Mesenchymal stem cell (in vitro differentiated cells and primary cell): Measurements from ENCODE around the gene ZNF750. TPM values are rescaled to one million over a fixed set of nuclear protein-coding genes. Genes with fewer than 3 reads are reported as not detected.

Experiments
- DNase-seq: peaks from one replicate; pipeline ENCODE4 v3.0.0-alpha.2; 2013
- H2AFZ ChIP-seq: one replicate; pipeline ENCODE4 v1.6.1; 2013; ENCODE audit warnings: low read depth, mild to moderate bottlenecking, control low read depth, inconsistent platforms, low read length, moderate library complexity
- H2AK5ac ChIP-seq: 2 replicates; pipeline ENCODE4 v1.6.1; 2013; ENCODE audit warnings: low read length, moderate library complexity, mild to moderate bottlenecking, inconsistent platforms; ENCODE audit not compliant: severe bottlenecking
- H2BK120ac ChIP-seq: one replicate; pipeline ENCODE4 v1.6.1; 2013; ENCODE audit warnings: low read depth, mild to moderate bottlenecking, inconsistent platforms, low read length, moderate library complexity
- H2BK12ac ChIP-seq, 2 experiments: one replicate each; pipeline ENCODE4 v1.6.1; 2013; ENCODE audit warnings: inconsistent platforms in 2 of 2, low read length in 2 of 2, mild to moderate bottlenecking in 2 of 2, moderate library complexity in 2 of 2, control low read depth in 1 of 2
- H2BK15ac ChIP-seq: one replicate; pipeline ENCODE4 v1.6.1; 2013; ENCODE audit warnings: mild to moderate bottlenecking, low read depth, inconsistent platforms; ENCODE audit not compliant: poor library complexity, severe bottlenecking
- H2BK5ac ChIP-seq: 2 replicates; pipeline ENCODE4 v1.6.1; 2013; ENCODE audit warnings: low read depth, mild to moderate bottlenecking, low read length, control low read depth, inconsistent platforms; ENCODE audit not compliant: poor library complexity, severe bottlenecking
- H3K14ac ChIP-seq, 2 experiments: one replicate each; pipeline ENCODE4 v1.6.1; 2013; ENCODE audit warnings: inconsistent platforms in 2 of 2, low read length in 2 of 2, control low read depth in 1 of 2, mild to moderate bottlenecking in 1 of 2, moderate library complexity in 1 of 2
- H3K18ac ChIP-seq, 2 experiments: one replicate each; pipeline ENCODE4 v1.6.1; 2013; ENCODE audit warnings: inconsistent platforms in 2 of 2, low read length in 2 of 2, control low read depth in 1 of 2, low read depth in 1 of 2, mild to moderate bottlenecking in 1 of 2
- H3K23ac ChIP-seq, 2 experiments: one replicate each; pipeline ENCODE4 v1.6.1; 2013; ENCODE audit warnings: inconsistent platforms in 2 of 2, low read length in 2 of 2, mild to moderate bottlenecking in 2 of 2, moderate library complexity in 2 of 2, control low read depth in 1 of 2
- H3K27ac ChIP-seq: 2 replicates; pipeline ENCODE4 v1.5.1; 2013; ENCODE audit warnings: mild to moderate bottlenecking, moderate library complexity, low read length, control low read depth, inconsistent platforms; ENCODE audit not compliant: poor library complexity, severe bottlenecking
- H3K27me3 ChIP-seq, 2 experiments: 2 replicates each; pipeline versions ENCODE4 v1.6.1 to v1.7.0; 2013; ENCODE audit warnings: low read length in 2 of 2, mild to moderate bottlenecking in 2 of 2, moderate library complexity in 2 of 2, control low read depth in 1 of 2, inconsistent platforms in 1 of 2; ENCODE audit not compliant: control insufficient read depth in 1 of 2, insufficient read depth in 1 of 2
- H3K36me3 ChIP-seq, 2 experiments: 2 replicates each; pipeline versions ENCODE4 v1.6.1 to v1.7.0; 2013; ENCODE audit warnings: low read length in 2 of 2, control low read depth in 1 of 2, inconsistent platforms in 1 of 2, low read depth in 1 of 2, mild to moderate bottlenecking in 1 of 2; ENCODE audit not compliant: insufficient read depth in 2 of 2, control insufficient read depth in 1 of 2
- H3K4ac ChIP-seq, 2 experiments: one replicate each; pipeline ENCODE4 v1.6.1; 2013; ENCODE audit warnings: inconsistent platforms in 2 of 2, low read length in 2 of 2, mild to moderate bottlenecking in 2 of 2, moderate library complexity in 2 of 2, control low read depth in 1 of 2, low read depth in 1 of 2
- H3K4me1 ChIP-seq: 2 replicates; pipeline ENCODE4 v1.6.1; 2013; ENCODE audit warnings: low read depth, low read length, control low read depth; ENCODE audit not compliant: control insufficient read depth, insufficient read depth
- H3K4me2 ChIP-seq: 2 replicates; pipeline ENCODE4 v1.6.1; 2013; ENCODE audit warnings: low read length, mild to moderate bottlenecking, inconsistent platforms; ENCODE audit not compliant: poor library complexity, severe bottlenecking
- H3K4me3 ChIP-seq, 2 experiments: 2 replicates each; pipeline versions ENCODE4 v1.5.1 to v1.7.0; 2013; ENCODE audit warnings: low read length in 2 of 2, mild to moderate bottlenecking in 2 of 2, control low read depth in 1 of 2, low read depth in 1 of 2; ENCODE audit not compliant: insufficient read depth in 1 of 2
- H3K79me1 ChIP-seq: replicated peaks from 2 replicates; pipeline ENCODE4 v1.6.1; 2013; ENCODE audit warnings: mild to moderate bottlenecking, control low read depth, low read length, inconsistent platforms; ENCODE audit not compliant: poor library complexity, severe bottlenecking
- H3K9ac ChIP-seq: 2 replicates; pipeline ENCODE4 v1.7.0; 2013; ENCODE audit warnings: mild to moderate bottlenecking, low read length, moderate library complexity
- H3K9me3 ChIP-seq: 2 replicates; pipeline ENCODE4 v1.7.0; 2013; ENCODE audit warnings: mild to moderate bottlenecking, low read length; ENCODE audit not compliant: control insufficient read depth
- H4K8ac ChIP-seq: one replicate; pipeline ENCODE4 v1.6.1; 2013; ENCODE audit warnings: inconsistent platforms, mild to moderate bottlenecking, low read length, moderate library complexity
- H4K91ac ChIP-seq: one replicate; pipeline ENCODE4 v1.6.1; 2013; ENCODE audit warnings: mild to moderate bottlenecking, low read length, inconsistent platforms
- WGBS: methylation state at CpG from one replicate; pipeline ENCODE4 v1.1.7; 2013; ENCODE audit warnings: mixed read lengths; 5-methylcytosine and 5-hydroxymethylcytosine counted together
- polyA plus RNA-seq, 2 experiments: library from polyadenylated mRNA; stranded (reverse); fragments of 200-250 nt; gene quantifications; one replicate each; pipeline ENCODE4 v1.2.3, GENCODE V29; 2013

The ZNF750 gene
- not detected for polyA plus RNA-seq (2013, experiment 1 of 2)
- polyA plus RNA-seq (2013, experiment 2 of 2): not detected

- H2AFZ ChIP-seq: no peak within 1 kb of the TSS
- H3K23ac ChIP-seq: no peak within 1 kb of the TSS
- peaks cover 8% of the 10 kb centered on the region for H3K4me1 ChIP-seq
- no peak within 1 kb of the TSS for H4K91ac ChIP-seq
- no peaks in the 10 kb centered on the region for H3K9me3 ChIP-seq
- no peak within 1 kb of the TSS for H2AK5ac ChIP-seq
- H3K4me3 ChIP-seq: peak within 1 kb of the TSS in 1 of 2 experiments; percentile 26
- DNase-seq: no peak
- H3K14ac ChIP-seq: no peak within 1 kb of the TSS
- H4K8ac ChIP-seq: no peak within 1 kb of the TSS
- no peak within 1 kb of the TSS for H3K27ac ChIP-seq
- H2BK15ac ChIP-seq: no peak within 1 kb of the TSS
- no peak within 1 kb of the TSS for H3K18ac ChIP-seq
- 98% methylated on average over 25 of the region's 25 CpGs for WGBS
- no peak within 1 kb of the TSS for H3K9ac ChIP-seq
- H3K27me3 ChIP-seq: no peaks in the 10 kb centered on the region
- H3K4ac ChIP-seq: no peak within 1 kb of the TSS
- no peak within 1 kb of the TSS for H2BK5ac ChIP-seq
- H2BK120ac ChIP-seq: no peak within 1 kb of the TSS
- no peak within 1 kb of the TSS for H3K4me2 ChIP-seq
- peaks cover 0 to 13% of the 10 kb centered on the region in 2 experiments for H3K36me3 ChIP-seq
- peak within 1 kb of the TSS in 1 of 2 experiments; percentile 30 for H2BK12ac ChIP-seq
- H3K79me1 ChIP-seq: peaks cover 9% of the 10 kb centered on the region
Observed at GRCh38 chr17:82839617-82840292, at the start of gene ZNF750. Gene ZNF750 (minus strand): TSS chr17:82840022. CDS start chr17:82832454, 7,568 bp downstream.

- Histone ChIP-seq H2BK12ac (peak overlapping the region in 1 of 2 experiments; percentile 79), H3K27me3 (no peaks in the 10 kb centered on the region), H4K91ac (no peak overlapping the region), H3K23ac (no peak overlapping the region), H3K36me3 (peaks cover 0 to 52% of the 10 kb centered on the region in 2 experiments), H2AFZ (no peak overlapping the region), H3K4me2 (no peak overlapping the region), H2BK15ac (no peak overlapping the region), H3K27ac (no peak overlapping the region), H2BK5ac (no peak overlapping the region), H3K18ac (no peak overlapping the region), H3K9me3 (no peaks in the 10 kb centered on the region), H4K8ac (no peak overlapping the region), H2AK5ac (no peak overlapping the region), H3K9ac (no peak overlapping the region), H3K4me1 (peaks cover 15% of the 10 kb centered on the region), H3K4ac (no peak overlapping the region), H3K4me3 (no peak overlapping the region), H2BK120ac (no peak overlapping the region), H3K79me1 (peaks cover 22% of the 10 kb centered on the region), H3K14ac (peak overlapping the region in 1 of 2 experiments; percentile 56)
- WGBS: 92% methylated on average over 30 of the region's 30 CpGs
- no peak for DNase-seq
Observed at GRCh38 chr17:82888583-82889495, 49.0 kb upstream of the ZNF750 start.

GRCh38 chr17:82887255-82888164 lies 47.7 kb upstream of the ZNF750 start:
- no peak overlapping the region for H3K9ac ChIP-seq
- peak overlapping the region; percentile 35 to 45 for H2BK12ac ChIP-seq
- H3K27me3 ChIP-seq: no peaks in the 10 kb centered on the region
- WGBS: 85% methylated on average over 27 of the region's 27 CpGs
- H3K4me3 ChIP-seq: no peak overlapping the region
- H2BK5ac ChIP-seq: no peak overlapping the region
- peak overlapping the region; percentile 35 for H4K8ac ChIP-seq
- no peak overlapping the region for H2AFZ ChIP-seq
- peak; percentile 87 for DNase-seq
- peaks cover 30% of the 10 kb centered on the region for H3K79me1 ChIP-seq
- H3K23ac ChIP-seq: no peak overlapping the region
- peak overlapping the region; percentile 25 to 45 for H3K18ac ChIP-seq
- no peak overlapping the region for H3K14ac ChIP-seq
- H3K36me3 ChIP-seq: peaks cover 0 to 53% of the 10 kb centered on the region in 2 experiments
- H3K27ac ChIP-seq: no peak overlapping the region
- no peak overlapping the region for H2BK120ac ChIP-seq
- peak overlapping the region; percentile 52 for H4K91ac ChIP-seq
- H3K4me2 ChIP-seq: no peak overlapping the region
- H2BK15ac ChIP-seq: no peak overlapping the region
- peaks cover 11% of the 10 kb centered on the region for H3K4me1 ChIP-seq
- peak overlapping the region; percentile 38 for H2AK5ac ChIP-seq
- H3K9me3 ChIP-seq: no peaks in the 10 kb centered on the region
- H3K4ac ChIP-seq: peak overlapping the region in 1 of 2 experiments; percentile 16
